Skin epidermis (tissue), 12 donors: ENCODE results near the gene AFAP1L1.

Source experiments
- H3K27ac ChIP-seq, 21 experiments: fragments of 200-600 bp; sonication (generic) in 11 of 21; one replicate each; pipeline ENCODE4 v1.5.0; 2020; ENCODE audit warnings: mild to moderate bottlenecking in 3 of 21, inconsistent platforms in 2 of 21, moderate library complexity in 2 of 21
- H3K4me3 ChIP-seq, 7 experiments: fragments of 200-600 bp; sonication (generic) in 2 of 7; one replicate each; pipeline ENCODE4 v1.5.0; 2020; ENCODE audit warnings: inconsistent platforms in 2 of 7, mild to moderate bottlenecking in 2 of 7, moderate library complexity in 1 of 7

Gene AFAP1L1

DNA sequence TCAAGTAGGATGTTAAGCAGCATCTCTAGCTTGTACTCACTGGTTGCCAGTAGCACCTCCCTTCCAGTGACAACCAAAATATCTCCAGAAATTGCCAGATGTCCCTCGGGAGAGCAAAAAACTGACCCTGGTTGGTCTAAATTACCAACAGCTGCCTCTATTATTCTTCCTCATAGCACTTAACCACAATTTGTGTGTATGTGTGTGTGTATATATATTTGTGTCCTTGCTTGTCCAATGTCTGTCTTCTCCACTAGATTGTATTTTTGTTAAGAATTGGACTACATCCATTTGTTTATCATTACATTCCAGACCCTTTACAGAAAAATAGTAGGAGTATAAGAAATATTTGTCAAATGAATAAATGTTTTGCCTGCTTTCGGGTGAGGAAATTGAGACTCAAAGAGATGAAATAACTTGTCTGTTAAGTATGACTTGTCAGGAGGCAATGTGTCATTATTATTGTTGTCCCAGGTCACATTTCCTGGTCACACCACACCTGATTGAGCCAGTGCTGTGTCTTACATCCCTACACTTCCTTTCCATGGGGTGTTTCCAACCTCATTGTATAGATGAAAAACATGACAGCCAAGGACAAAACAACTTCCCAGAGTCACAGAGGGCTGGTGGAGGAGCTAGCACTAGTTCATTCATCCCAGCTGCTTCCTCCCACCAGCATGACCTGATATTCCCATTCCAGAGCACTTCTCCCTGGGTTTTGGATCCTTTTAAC, 62.2 kb downstream of the AFAP1L1 start:
- H3K4me3 ChIP-seq, result no peak overlapping the region

DNA sequence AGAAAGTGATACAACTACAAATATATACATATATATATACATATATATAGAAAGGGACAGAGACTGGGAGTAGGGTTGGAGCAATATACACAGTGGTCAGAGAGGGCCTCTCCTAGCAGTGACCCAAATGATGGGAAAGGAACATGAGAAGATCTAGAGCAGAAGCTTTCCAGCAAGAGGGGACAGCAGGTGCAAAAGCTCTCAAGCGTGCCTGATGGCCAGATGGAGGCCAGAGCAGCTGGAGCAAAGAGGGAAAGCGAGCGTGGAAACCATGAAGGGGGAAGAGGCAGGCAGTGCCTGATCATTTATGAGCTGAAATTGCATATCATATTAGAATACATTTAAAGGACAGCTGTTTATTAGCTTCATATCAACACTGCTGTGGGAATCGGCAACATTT, 66.1 kb downstream of the AFAP1L1 start:
- H3K27ac ChIP-seq, result peak overlapping the region in 1 of 21 experiments; percentile 30
- no peak overlapping the region for H3K4me3 ChIP-seq

More for the DNA sequence above, 62.2 kb downstream of the AFAP1L1 start:
- peak overlapping the region in 10 of 21 experiments; percentile 3 to 73 (median 30) for H3K27ac ChIP-seq

DNA sequence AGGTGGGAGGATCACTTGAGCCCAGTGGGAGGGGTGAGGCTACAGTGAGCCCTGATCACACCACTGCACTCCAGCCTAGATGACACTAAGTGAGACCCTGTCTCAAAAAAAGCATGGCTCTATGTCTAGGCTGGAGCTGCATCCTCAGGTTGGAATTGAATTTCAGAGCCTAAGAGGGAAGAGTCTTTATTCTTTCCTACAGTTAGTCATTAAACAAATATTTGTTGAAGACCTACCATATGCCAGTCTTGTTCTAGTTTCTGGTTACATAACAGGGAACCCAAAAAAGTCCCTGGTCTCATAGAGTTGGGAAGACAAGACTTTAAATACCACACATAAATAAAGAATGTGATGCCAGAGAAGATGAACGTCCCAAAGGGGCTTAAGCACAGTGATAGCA, 66.7 kb downstream of the AFAP1L1 start:
- peak overlapping the region in 1 of 21 experiments; percentile 30 for H3K27ac ChIP-seq
- H3K4me3 ChIP-seq, result no peak overlapping the region

DNA sequence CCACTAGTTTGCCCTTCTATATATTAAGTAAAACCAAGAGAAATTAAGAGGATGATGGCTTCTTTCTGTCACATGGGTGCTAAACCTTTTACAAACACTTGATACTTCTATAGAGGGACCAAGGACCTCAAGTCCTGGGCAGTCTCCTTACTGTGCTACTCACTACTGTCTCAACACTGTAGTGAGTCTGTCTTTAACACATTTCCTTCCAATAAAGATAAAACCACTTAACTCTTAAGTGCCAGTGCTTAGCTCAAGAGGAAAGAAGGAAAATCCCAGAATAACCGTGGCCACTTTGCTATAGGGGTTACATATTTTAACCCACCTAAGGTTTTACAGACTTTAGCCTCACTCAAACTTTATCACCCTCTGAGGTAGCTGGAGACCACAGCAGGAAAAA, 69.3 kb downstream of the AFAP1L1 start:
- H3K27ac ChIP-seq, result peak overlapping the region in 1 of 21 experiments; percentile 46
- H3K4me3 ChIP-seq, result no peak overlapping the region

DNA sequence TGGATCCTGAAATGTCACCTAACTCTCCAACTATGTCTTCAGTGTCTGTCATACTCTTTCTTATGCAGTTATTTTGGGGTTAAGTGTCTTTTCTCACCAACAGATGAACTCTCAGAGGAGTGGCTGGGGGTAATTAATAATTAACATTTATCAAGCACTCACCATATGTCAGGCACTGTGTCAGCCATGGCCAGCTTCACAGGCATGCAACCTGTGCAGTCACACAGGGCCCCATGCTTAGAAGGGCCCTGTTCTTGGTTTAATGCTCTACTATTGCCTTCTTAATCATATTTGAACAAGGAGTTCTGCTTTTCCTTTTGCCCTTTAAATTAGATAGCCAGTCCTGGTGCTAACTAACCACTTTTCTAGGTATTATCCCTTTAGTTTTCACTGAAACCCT, 70.2 kb downstream of the AFAP1L1 start:
- Histone ChIP-seq H3K4me3 (no peak overlapping the region), H3K27ac (peak overlapping the region in 1 of 21 experiments; percentile 46)

DNA sequence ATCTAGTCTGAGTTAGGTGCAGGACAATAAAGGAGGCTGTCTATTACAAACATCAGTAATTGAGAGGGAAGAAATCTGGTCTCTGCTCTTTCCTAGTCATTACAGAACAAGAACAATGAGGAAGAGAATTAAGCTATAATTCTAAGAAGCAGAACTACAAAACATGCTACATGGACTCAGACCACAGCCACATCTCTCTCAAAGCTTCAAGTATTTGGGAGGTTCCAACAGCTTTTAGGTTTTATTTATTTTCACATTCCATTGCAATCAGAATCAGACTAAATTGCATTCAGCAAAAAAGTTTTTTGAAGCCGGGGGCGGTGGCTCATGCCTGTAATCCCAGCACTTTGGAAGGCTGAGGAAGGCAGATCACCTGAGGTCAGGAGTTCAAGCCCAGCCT, 72.5 kb downstream of the AFAP1L1 start:
- no peak overlapping the region for H3K4me3 ChIP-seq
- peak overlapping the region in 8 of 21 experiments; percentile 11 to 90 (median 88) for H3K27ac ChIP-seq

DNA sequence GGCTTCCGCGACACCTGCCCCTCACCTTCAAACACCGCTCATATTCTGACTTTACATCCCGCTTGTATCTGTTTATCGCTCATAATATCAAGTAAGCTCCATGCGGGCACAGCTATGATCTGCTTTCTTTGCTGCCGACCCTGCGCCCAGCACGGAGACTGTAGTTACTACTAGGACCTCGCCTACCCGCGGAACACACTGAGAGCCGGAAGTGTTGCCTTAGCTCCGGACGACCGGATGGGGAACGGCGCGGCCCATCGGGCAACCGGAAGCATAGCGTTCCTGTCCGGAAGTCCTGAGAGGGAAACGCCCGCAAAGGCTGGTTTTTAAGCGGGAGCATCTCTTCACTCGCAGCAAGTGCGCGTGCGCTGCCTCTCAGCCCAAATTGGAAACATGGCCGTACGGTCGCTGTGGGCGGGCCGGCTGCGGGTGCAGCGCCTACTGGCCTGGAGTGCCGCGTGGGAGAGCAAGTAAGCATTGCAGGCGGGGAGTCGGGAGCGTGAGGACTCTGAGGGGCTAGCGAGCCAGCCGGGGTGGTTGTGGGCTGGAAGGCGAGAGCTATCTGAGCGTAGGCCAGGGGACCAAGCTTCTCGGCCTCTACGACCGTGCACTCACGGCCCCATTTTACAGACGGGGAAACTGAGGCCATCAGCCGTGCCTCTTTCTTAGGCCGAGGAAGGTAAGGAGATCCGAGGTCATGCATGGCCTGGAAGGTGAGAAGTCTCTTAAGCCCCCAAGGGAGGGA, 73.7 kb downstream of the AFAP1L1 start, which contains the start of gene GRPEL2:
Gene GRPEL2 (plus strand): TSS at position 353 of the 745 bp plus-strand sequence. CDS start 41 bp downstream, at position 394.
- Histone ChIP-seq H3K27ac (peak within 1 kb of the TSS; percentile 28 to 93 (median 83)), H3K4me3 (peak within 1 kb of the TSS; percentile 74 to 96 (median 84))

DNA sequence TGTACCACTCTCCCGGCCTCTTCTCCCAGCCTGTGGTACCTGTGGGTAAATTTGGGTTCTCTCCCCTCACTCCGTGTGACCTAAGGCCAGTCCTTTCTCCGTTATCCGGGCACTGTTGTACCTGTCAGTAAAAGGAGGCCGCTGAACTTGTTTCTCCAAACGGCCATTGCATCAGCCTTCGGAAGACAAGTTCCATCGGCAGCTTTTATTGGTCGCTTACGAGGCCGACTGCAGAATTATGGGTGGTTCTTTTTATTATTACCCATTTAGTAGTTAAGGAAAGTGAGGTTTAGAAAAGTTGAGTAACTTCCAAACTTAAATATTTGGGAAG, 74.2 kb downstream of the AFAP1L1 start:
- H3K4me3 ChIP-seq, result peak overlapping the region; percentile 74 to 96 (median 84)
- peak overlapping the region in 20 of 21 experiments; percentile 57 to 93 (median 85) for H3K27ac ChIP-seq

DNA sequence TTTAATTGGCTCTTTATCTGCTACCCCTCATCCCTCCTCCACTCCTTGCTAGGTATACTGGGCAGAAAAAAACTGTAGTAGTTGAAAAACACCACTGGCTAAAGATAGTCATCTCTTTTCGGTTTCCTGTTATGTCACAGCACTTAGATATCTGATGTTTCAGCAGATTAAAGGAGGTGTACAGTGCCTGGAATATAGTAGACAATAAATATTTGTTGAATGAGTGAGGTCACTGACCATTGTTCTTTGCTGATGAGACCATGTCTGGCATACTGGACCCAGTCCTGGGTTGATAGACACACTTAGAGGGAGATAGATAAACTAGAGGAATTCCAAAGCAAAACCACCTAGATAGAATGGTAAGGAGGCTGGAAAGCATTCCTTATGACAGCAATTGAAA, 76.9 kb downstream of the AFAP1L1 start:
- Histone ChIP-seq H3K4me3 (no peak overlapping the region), H3K27ac (peak overlapping the region in 8 of 21 experiments; percentile 9 to 90 (median 48))

DNA sequence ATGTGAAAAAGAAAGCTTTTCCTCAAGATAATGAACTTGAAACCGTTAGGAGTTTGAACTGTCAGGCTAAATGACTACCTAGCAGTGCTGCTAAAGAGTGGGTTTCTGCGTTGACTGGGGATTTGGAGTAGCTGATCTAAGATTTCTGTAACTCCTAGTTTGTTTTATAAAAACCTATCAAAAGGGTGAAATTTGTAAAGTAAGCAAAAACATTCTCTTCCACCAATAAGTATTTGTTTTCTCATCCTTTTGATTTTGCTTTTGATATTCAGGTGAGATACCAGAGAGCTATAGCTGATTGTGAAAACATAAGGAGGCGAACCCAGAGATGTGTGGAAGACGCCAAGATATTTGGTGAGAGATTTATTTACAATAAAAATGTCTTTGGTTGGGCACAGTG, 77.7 kb downstream of the AFAP1L1 start:
- peak overlapping the region in 6 of 21 experiments; percentile 12 to 71 (median 48) for H3K27ac ChIP-seq

DNA sequence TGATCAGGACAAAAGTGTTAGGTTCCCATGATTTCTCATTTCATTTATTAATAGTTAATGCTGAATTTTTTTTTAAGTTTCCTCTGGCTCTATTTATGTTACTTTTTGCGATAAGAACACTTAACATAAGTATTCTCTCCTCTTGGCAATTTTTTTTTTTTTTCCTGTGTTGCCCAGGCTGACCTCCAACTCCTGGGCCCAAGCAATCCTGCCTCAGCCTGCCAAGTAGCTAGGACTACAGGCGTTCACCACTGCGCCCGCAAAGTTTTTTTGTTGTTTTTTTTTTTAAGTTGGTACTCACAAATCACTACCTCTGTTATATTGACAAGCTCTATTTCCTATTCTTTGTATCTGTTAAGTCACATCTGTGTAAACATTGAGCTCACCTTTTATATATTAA, 80.5 kb downstream of the AFAP1L1 start:
- H3K27ac ChIP-seq, result no peak overlapping the region
- H3K4me3 ChIP-seq, result no peak overlapping the region

More for the DNA sequence above, 77.7 kb downstream of the AFAP1L1 start:
- no peak overlapping the region for H3K4me3 ChIP-seq

DNA sequence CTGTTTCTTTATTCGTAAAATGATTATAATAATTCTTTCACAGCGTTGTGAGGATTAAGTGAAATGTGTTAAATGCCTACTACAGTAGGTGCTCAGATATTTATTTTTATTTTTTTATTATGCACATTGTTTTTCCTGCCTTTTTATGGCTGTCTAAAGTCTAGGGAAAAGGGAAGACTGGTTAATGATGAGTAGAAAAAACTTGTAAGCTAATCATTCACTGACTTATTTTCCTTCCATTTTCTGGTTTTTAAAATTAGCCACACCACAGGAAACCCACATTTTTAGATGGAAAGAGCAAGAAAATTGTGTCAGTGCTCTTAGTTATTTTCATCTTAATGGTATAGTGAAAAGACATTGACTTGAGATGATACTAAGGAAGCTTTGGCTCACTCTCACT, 82.3 kb downstream of the AFAP1L1 start:
- Histone ChIP-seq H3K4me3 (no peak overlapping the region), H3K27ac (no peak overlapping the region)

DNA sequence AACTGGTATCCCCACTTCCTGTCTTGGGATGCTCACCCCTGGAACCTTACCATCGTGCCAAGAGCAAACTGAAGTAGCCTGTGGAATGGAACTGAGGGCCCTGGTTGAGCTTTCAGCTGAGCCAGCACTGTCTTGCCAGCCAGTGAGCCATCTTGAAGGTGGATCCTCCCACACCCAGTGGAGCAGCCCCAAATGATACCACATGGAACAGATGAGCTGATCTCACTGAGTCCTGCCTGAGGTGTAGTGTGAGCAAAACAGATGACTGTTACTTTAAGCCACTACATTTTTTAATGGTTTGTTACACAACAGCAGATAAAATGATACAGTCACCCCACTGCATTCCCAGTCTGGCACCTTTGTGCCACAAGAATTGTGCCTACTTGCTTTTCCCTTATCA, 84.0 kb downstream of the AFAP1L1 start:
- Histone ChIP-seq H3K27ac (peak overlapping the region in 2 of 21 experiments; percentile 18 to 56), H3K4me3 (no peak overlapping the region)

DNA sequence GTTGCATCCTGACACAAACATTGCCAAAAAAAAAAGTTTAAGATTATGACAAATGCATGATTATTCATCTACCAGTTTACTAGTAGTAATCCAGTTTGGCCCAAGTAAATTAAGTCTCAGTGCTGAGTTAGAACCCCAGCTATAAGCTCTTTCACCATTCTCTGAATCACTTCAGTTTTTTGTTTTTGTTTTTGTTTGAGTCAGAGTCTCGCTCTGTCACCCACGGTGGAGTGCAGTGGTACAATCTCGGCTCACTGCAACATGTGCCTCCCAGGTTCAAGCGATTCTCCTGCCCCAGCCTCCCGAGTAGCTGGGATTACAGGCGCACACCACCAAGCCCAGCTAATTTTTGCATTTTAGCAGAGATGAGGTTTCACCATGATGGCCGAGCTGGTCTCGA, 84.7 kb downstream of the AFAP1L1 start:
- Histone ChIP-seq H3K4me3 (no peak overlapping the region), H3K27ac (peak overlapping the region in 4 of 21 experiments; percentile 0 to 85 (median 10))

DNA sequence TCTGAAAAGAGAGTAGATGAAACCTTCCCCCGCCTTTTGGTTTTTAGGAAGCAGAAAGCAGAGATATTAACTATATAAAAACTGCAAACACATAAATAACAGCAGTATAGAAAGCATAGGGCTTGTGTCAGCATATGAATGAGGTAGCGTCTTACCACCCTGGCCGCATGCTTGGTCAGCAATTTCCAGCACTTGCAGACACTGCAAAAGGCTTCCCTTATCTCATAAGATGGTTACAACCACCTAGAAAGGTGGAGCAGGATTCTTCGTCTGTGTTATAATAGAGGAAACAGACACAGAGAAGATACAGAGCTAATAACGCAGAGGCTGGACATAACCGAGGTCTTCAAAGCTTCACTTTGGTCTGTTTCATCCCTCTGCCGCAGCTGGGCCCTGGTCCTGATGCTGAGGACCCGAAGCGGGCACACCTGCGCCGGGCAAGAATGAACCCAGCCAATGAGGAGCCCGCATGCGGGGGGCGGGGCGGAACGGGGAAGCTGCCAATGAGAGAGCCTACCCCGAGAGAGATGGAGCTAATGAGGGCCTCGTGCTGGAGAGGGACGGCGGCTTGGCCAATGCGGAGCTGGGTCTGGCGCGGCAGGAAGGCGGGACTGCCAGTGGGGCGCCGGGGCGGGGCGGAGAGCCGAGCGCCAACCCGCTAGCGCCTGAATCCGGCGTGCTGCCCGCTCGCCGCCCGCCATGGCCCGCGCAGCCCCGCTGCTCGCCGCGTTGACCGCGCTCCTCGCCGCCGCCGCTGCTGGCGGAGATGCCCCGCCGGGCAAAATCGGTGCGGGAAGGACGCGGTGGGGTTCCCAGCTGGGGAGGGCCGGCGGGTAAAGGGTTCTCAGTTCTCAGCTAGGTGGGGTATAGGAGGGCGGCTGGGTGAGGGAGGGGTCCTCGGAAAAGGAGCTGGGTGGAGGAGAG, 86.0 kb downstream of the AFAP1L1 start, which contains the start of gene PCYOX1L:
Gene PCYOX1L (plus strand): TSS at position 677 of the 924 bp plus-strand sequence. CDS start 23 bp downstream, at position 700.
- peak within 1 kb of the TSS; percentile 49 to 81 (median 69) for H3K4me3 ChIP-seq
- peak within 1 kb of the TSS in 20 of 21 experiments; percentile 15 to 89 (median 78) for H3K27ac ChIP-seq

DNA sequence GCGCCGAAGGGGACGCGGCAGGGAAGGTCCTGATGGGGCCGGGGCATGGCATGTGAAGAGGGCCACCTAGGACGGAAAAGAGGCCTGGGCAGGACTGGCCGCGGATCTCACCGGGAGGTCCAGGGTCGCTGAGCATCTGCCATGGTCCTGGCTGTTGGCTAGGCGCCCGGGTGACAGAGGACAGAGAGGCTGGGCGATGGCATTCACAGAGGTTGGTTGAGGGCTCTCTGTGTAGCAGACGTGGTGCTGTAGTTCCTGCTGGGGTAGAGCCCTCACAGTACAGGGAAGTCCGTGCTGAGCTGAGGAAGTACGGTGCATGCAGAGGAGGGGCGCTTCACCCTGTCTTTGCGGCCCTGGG, 86.6 kb downstream of the AFAP1L1 start:
- peak overlapping the region in 20 of 21 experiments; percentile 15 to 89 (median 78) for H3K27ac ChIP-seq

DNA sequence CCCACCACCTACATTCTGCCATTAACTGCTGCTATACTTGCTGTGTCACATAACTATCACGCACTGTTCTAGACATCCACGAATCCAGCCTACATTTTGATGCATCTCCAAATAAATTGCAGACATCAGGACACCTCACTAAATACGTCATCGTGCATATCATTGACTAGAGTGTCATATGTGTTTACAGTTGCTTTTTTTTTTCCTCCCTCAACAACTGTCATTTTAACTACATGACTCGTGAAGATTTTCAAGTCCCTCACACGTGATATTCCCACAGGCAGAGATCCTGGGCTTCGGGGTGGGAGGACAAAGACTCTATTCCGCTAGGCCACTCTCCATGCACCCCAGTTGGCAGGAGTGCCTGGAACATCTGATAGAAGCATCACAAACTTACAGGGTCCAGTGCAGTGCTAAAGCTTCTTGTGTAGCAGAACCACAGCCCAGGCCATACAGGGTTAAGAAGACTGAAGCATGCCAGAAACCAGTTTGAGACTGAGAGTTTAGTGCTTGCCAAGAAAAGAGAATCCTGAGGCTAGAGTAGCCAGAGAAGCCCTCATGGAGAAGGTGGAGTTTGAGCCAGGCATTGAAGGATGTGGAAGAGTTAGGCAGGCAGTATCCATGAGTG, 87.3 kb downstream of the AFAP1L1 start:
- Histone ChIP-seq H3K4me3 (no peak overlapping the region), H3K27ac (peak overlapping the region in 2 of 21 experiments; percentile 85 to 89)

More for the DNA sequence above, 86.6 kb downstream of the AFAP1L1 start:
- H3K4me3 ChIP-seq, result peak overlapping the region; percentile 49 to 81 (median 69)

DNA sequence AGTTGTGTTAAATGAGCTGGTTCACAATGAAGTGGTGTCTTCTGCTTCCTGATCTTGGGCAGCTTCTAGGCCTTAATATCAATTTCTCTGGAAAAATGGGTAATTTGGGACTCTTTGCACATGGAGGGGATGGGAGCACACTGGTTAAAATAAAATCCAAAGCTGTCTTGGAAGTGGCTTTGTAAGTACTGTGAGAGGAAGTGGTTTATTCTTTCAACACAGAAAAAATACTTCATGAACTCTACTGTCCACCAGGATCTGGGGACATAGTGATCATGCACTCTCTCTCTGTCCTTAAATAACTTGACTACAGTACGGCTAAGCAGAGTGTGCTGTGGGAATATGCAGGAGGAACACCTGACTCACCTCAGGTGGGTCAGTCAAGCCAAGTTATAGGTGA, 88.6 kb downstream of the AFAP1L1 start:
- peak overlapping the region in 1 of 21 experiments; percentile 15 for H3K27ac ChIP-seq

DNA sequence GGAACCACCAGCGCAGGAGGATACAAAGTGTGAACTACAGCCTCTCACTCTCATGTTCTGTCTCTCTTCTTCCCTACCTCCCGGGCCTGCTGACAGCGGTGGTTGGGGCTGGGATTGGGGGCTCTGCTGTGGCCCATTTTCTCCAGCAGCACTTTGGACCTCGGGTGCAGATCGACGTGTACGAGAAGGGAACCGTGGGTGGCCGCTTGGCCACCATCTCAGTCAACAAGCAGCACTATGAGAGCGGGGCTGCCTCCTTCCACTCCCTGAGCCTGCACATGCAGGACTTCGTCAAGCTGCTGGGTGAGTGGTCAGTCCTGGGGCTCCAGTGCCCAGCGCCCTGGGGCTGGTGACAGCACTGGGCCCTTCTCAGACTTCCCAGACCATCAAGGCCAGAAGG, 90.9 kb downstream of the AFAP1L1 start:
- Histone ChIP-seq H3K4me3 (no peak overlapping the region), H3K27ac (no peak overlapping the region)

More for the DNA sequence above, 88.6 kb downstream of the AFAP1L1 start:
- no peak overlapping the region for H3K4me3 ChIP-seq
